Endodermal cell (in vitro differentiated cells): ENCODE measurements around the gene ZNF32. TPM values are rescaled to one million over a fixed set of nuclear protein-coding genes. Genes with fewer than 3 reads are reported as not detected.

Experiments
- DNase-seq: peaks from one replicate; pipeline ENCODE4 v3.0.0-alpha.2; 2017
- H3K27ac ChIP-seq: 2 replicates; pipeline ENCODE4 v1.5.1; 2013; ENCODE audit warnings: mild to moderate bottlenecking, low read depth, low read length, moderate library complexity
- H3K27me3 ChIP-seq: 2 replicates; pipeline ENCODE4 v1.6.1; 2013; ENCODE audit warnings: mild to moderate bottlenecking, low read length, moderate library complexity; ENCODE audit not compliant: insufficient read depth, control insufficient read depth, poor library complexity, severe bottlenecking
- H3K36me3 ChIP-seq: 2 replicates; pipeline ENCODE4 v1.7.0; 2013; ENCODE audit warnings: mild to moderate bottlenecking, low read length, moderate library complexity; ENCODE audit not compliant: control insufficient read depth, insufficient read depth
- H3K4me1 ChIP-seq: one replicate; pipeline ENCODE4 v1.7.0; 2013; ENCODE audit warnings: low read length; ENCODE audit not compliant: control insufficient read depth, insufficient read depth
- H3K4me3 ChIP-seq: 2 replicates; pipeline ENCODE4 v1.5.1; 2013; ENCODE audit warnings: mild to moderate bottlenecking, low read length, moderate library complexity
- H3K9ac ChIP-seq: 2 replicates; pipeline ENCODE4 v1.6.1; 2013; ENCODE audit warnings: mild to moderate bottlenecking, low read length, moderate library complexity; ENCODE audit not compliant: poor library complexity, severe bottlenecking; ENCODE audit errors: extremely low read depth
- H3K9me3 ChIP-seq: 2 replicates; pipeline ENCODE4 v1.6.1; 2013; ENCODE audit warnings: mild to moderate bottlenecking, low read length, moderate library complexity; ENCODE audit not compliant: control insufficient read depth
- H3K27ac Mint-ChIP-seq: 2 replicates; pipeline ENCODE4 v1.8.0; 2020; ENCODE audit warnings: mixed read lengths
- H3K27me3 Mint-ChIP-seq: 2 replicates; pipeline ENCODE4 v1.8.0; 2021; ENCODE audit warnings: mild to moderate bottlenecking, mixed read lengths; ENCODE audit not compliant: insufficient read depth
- H3K36me3 Mint-ChIP-seq: 2 replicates; pipeline ENCODE4 v1.8.0; 2020; ENCODE audit warnings: low read depth, mixed read lengths
- H3K4me1 Mint-ChIP-seq: 2 replicates; pipeline ENCODE4 v1.8.0; 2020; ENCODE audit warnings: mixed read lengths
- H3K4me3 Mint-ChIP-seq: 2 replicates; pipeline ENCODE4 v1.8.0; 2020; ENCODE audit warnings: mild to moderate bottlenecking, moderate library complexity, mixed read lengths
- H3K9me3 Mint-ChIP-seq: 2 replicates; pipeline ENCODE4 v1.8.0; 2020; ENCODE audit warnings: mild to moderate bottlenecking, mixed read lengths
- CTCF ChIP-seq: fragments of 200-600 bp; sonication (generic); conservative IDR thresholded peaks from 2 replicates; pipeline ENCODE4 v1.5.0; 2021; ENCODE audit warnings: antibody characterized with exemption, mild to moderate bottlenecking
- WGBS, 2 experiments: methylation state at CpG; one replicate each; pipeline versions ENCODE4 v1.1.5 to v1.1.7; 2013; ENCODE audit warnings: missing lambda C conversion rate in 2 of 2, mixed read lengths in 1 of 2; ENCODE audit not compliant: insufficient coverage in 1 of 2, insufficient read length in 1 of 2; 5-methylcytosine and 5-hydroxymethylcytosine counted together
- total RNA-seq, 2 donors: library from RNA; stranded (reverse); fragmentation: NEBNext Ultra II Directional in 1 of 2; extraction: Animal tissue kit (Norgen Biotek cat#: 25700) in 1 of 2; gene quantifications; 2 replicates in 1 of 2; 3 replicates in 1 of 2; pipeline ENCODE4 v1.2.1, GENCODE V29; 2021

ZNF32 gene
- total RNA-seq, 2 donors from 2014 or later: 21.4 to 29.0 TPM

- H3K9ac ChIP-seq: no peak overlapping the region
- peaks cover 51% of the 10 kb centered on the region for H3K9me3 Mint-ChIP-seq
- H3K27me3 ChIP-seq: peaks cover 14% of the 10 kb centered on the region
- H3K27me3 Mint-ChIP-seq: peaks cover 36% of the 10 kb centered on the region
- H3K4me1 ChIP-seq: no peaks in the 10 kb centered on the region
- H3K4me3 Mint-ChIP-seq: peak overlapping the region; percentile 72
- H3K36me3 ChIP-seq: peaks cover 43% of the 10 kb centered on the region
- H3K36me3 Mint-ChIP-seq: peaks cover 48% of the 10 kb centered on the region
- no peak overlapping the region for H3K27ac Mint-ChIP-seq
- H3K9me3 ChIP-seq: peaks cover 55% of the 10 kb centered on the region
- H3K4me1 Mint-ChIP-seq: peaks cover 10% of the 10 kb centered on the region
- no peak overlapping the region for H3K27ac ChIP-seq
- peak overlapping the region; percentile 81 for H3K4me3 ChIP-seq
- DNase-seq: no peak
- WGBS, 2 experiments: 79 to 100% methylated on average over 2 to 6 of the region's 6 CpGs
- no peak for TF ChIP-seq CTCF
Measured at GRCh38 chr10:43647576-43647975, 1.1 kb downstream of the ZNF32 start.

GRCh38 chr10:43645866-43646265, 2.8 kb downstream of the ZNF32 start:
- Mint-ChIP-seq H3K36me3 (peaks cover 54% of the 10 kb centered on the region), H3K9me3 (peaks cover 63% of the 10 kb centered on the region), H3K4me3 (no peak overlapping the region), H3K27me3 (peaks cover 28% of the 10 kb centered on the region), H3K4me1 (peaks cover 3% of the 10 kb centered on the region), H3K27ac (no peak overlapping the region)
- no peaks in the 10 kb centered on the region for H3K4me1 ChIP-seq
- peaks cover 72% of the 10 kb centered on the region for H3K9me3 ChIP-seq
- TF ChIP-seq CTCF: no peak
- no peak overlapping the region for H3K27ac ChIP-seq
- H3K27me3 ChIP-seq: peaks cover 14% of the 10 kb centered on the region
- no peak overlapping the region for H3K9ac ChIP-seq
- no peak for DNase-seq
- 96 to 97% methylated on average over 3 to 4 of the region's 4 CpGs for WGBS, 2 experiments
- peaks cover 43% of the 10 kb centered on the region for H3K36me3 ChIP-seq
- peak overlapping the region; percentile 75 for H3K4me3 ChIP-seq

GRCh38 chr10:43644252-43644651, 4.4 kb downstream of the ZNF32 start:
- peaks cover 72% of the 10 kb centered on the region for H3K9me3 ChIP-seq
- peaks cover 3% of the 10 kb centered on the region for H3K27me3 ChIP-seq
- H3K4me3 ChIP-seq: peak overlapping the region; percentile 75
- Mint-ChIP-seq H3K27me3 (peaks cover 11% of the 10 kb centered on the region), H3K9me3 (peaks cover 65% of the 10 kb centered on the region), H3K4me3 (no peak overlapping the region), H3K4me1 (peaks cover 3% of the 10 kb centered on the region), H3K27ac (no peak overlapping the region), H3K36me3 (peaks cover 54% of the 10 kb centered on the region)
- 95 to 98% methylated on average over 8 of the region's 8 CpGs for WGBS, 2 experiments
- no peak overlapping the region for H3K9ac ChIP-seq
- H3K4me1 ChIP-seq: no peaks in the 10 kb centered on the region
- peaks cover 43% of the 10 kb centered on the region for H3K36me3 ChIP-seq
- no peak for TF ChIP-seq CTCF
- DNase-seq: no peak
- no peak overlapping the region for H3K27ac ChIP-seq
